Esophagus muscularis mucosa (tissue), 4 donors: Measurements from ENCODE around the gene TRAF2. TPM values are rescaled to one million over a fixed set of nuclear protein-coding genes. Genes with fewer than 3 reads are reported as not detected.

Source experiments
- DNase-seq: peaks from one replicate; pipeline ENCODE4 v3.0.0-alpha.2; 2017; ENCODE audit errors: extremely low spot score
- H3K27ac ChIP-seq, 4 donors: fragments of 200-600 bp; sonication (generic); replicated peaks in 1 of 4; 1 replicate in 3 of 4; 2 replicates in 1 of 4; pipeline ENCODE4 v1.5.1; 2016 to 2019; ENCODE audit warnings: mild to moderate bottlenecking in 1 of 4
- H3K27me3 ChIP-seq, 4 donors: fragments of 200-600 bp; sonication (generic); one replicate each; pipeline versions ENCODE4 v1.5.1 to v1.6.0; 2016 to 2019
- H3K36me3 ChIP-seq, 4 donors: fragments of 200-600 bp; sonication (generic); one replicate each; pipeline ENCODE4 v1.5.1; 2016 to 2019
- H3K4me1 ChIP-seq, 4 donors: fragments of 200-600 bp; sonication (generic); one replicate each; pipeline ENCODE4 v1.5.1; 2016 to 2019
- H3K4me3 ChIP-seq, 4 donors: fragments of 200-600 bp; sonication (generic); 1 replicate in 2 of 4; 2 replicates in 2 of 4; pipeline ENCODE4 v1.5.1; 2016 to 2019; ENCODE audit warnings: mild to moderate bottlenecking in 4 of 4, moderate library complexity in 1 of 4
- H3K9me3 ChIP-seq, 4 donors: fragments of 200-600 bp; sonication (generic); 1 replicate in 3 of 4; 2 replicates in 1 of 4; pipeline ENCODE4 v1.5.1; 2016 to 2019
- CTCF ChIP-seq, 3 experiments: fragments of 200-600 bp in 2 of 3; fragments of 450-650 bp in 1 of 3; sonication (generic) in 2 of 3; IDR thresholded peaks; one replicate each; pipeline ENCODE4 v1.5.1; 2017 to 2019; ENCODE audit warnings: antibody characterized with exemption in 3 of 3, mild to moderate bottlenecking in 2 of 3, moderate library complexity in 1 of 3
- EP300 ChIP-seq: sonication (generic); formaldehyde crosslinking; IDR thresholded peaks from one replicate; pipeline ENCODE4 v1.6.1; 2017; ENCODE audit warnings: antibody characterized with exemption
- POLR2A ChIP-seq: fragments of 450-650 bp; IDR thresholded peaks from one replicate; pipeline ENCODE4 v1.6.1; 2017; ENCODE audit warnings: antibody characterized with exemption, moderate library complexity, mild to moderate bottlenecking, low read depth
- POLR2AphosphoS5 ChIP-seq, 2 donors: sonication (generic); formaldehyde crosslinking; IDR thresholded peaks; one replicate each; pipeline ENCODE4 v1.6.1; 2017; ENCODE audit warnings: antibody characterized with exemption in 2 of 2
- WGBS: methylation state at CpG from one replicate; pipeline ENCODE4 v1.1.5; 2018; 5-methylcytosine and 5-hydroxymethylcytosine counted together
- intact Hi-C: fragments of 100-400 bp; cut with DNase I; formaldehyde crosslinking; loops from one replicate; pipeline ENCODE4 v1.15.1; 2023
- total RNA-seq, 4 donors: library from RNA; depleted of rRNA; stranded (reverse); fragments of >200 nt; gene quantifications; one replicate each; pipeline versions ENCODE4 v1.1.0 to v1.2.1, GENCODE V29; 2016

Gene TRAF2
- total RNA-seq, 4 donors from 2014 or later = 6.6 to 15.5 (median 12.4) TPM

GRCh38 chr9:136910197-136910900 is 24.0 kb downstream of the TRAF2 start:
- TF ChIP-seq EP300 = no peak
- no peak for TF ChIP-seq CTCF (IDR thresholded peaks at IDR 0.05)
- no peak for TF ChIP-seq POLR2A
- no peak for TF ChIP-seq POLR2AphosphoS5 (IDR thresholded peaks at IDR 0.05)

GRCh38 chr9:136910901-136911245 is 24.6 kb downstream of the TRAF2 start:
- H3K9me3 ChIP-seq = no peaks in the 10 kb centered on the region
- WGBS = 89% methylated on average over 12 of the region's 12 CpGs
- TF ChIP-seq POLR2AphosphoS5 (IDR thresholded peaks at IDR 0.05) = no peak
- TF ChIP-seq CTCF (IDR thresholded peaks at IDR 0.05) = no peak
- TF ChIP-seq POLR2A = no peak
- DNase-seq = no peak
- intact Hi-C loops = no loop called here
- peaks cover 8 to 87% (median 77%) of the 10 kb centered on the region in 4 donors for H3K36me3 ChIP-seq
- no peaks in the 10 kb centered on the region for H3K4me1 ChIP-seq
- H3K4me3 ChIP-seq = no peak overlapping the region
- H3K27ac ChIP-seq = no peak overlapping the region
- H3K27me3 ChIP-seq = no peaks in the 10 kb centered on the region

More at GRCh38 chr9:136910197-136910900, 24.0 kb downstream of the TRAF2 start:
- Histone ChIP-seq H3K4me3 (no peak overlapping the region), H3K27me3 (no peaks in the 10 kb centered on the region), H3K36me3 (peaks cover 8 to 86% (median 71%) of the 10 kb centered on the region in 4 donors), H3K9me3 (no peaks in the 10 kb centered on the region), H3K27ac (no peak overlapping the region), H3K4me1 (no peaks in the 10 kb centered on the region)
- intact Hi-C loops = no loop called here
- DNase-seq = no peak
- WGBS = 89% methylated on average over 12 of the region's 12 CpGs

- Histone ChIP-seq H3K9me3 (no peaks in the 10 kb centered on the region), H3K27ac (no peak overlapping the region), H3K27me3 (no peaks in the 10 kb centered on the region), H3K4me1 (no peaks in the 10 kb centered on the region), H3K36me3 (peaks cover 17 to 85% (median 78%) of the 10 kb centered on the region in 4 donors), H3K4me3 (no peak overlapping the region)
- TF ChIP-seq POLR2AphosphoS5 (IDR thresholded peaks at IDR 0.05) (no peak), EP300 (no peak), POLR2A (no peak), CTCF (IDR thresholded peaks at IDR 0.05) (no peak)
- intact Hi-C loops = no loop called here
- DNase-seq = no peak
- 94% methylated on average over 7 of the region's 17 CpGs for WGBS
Observed at GRCh38 chr9:136913701-136914438, 27.6 kb downstream of the TRAF2 start.

- Histone ChIP-seq H3K4me3 (no peak overlapping the region), H3K4me1 (no peaks in the 10 kb centered on the region), H3K27me3 (no peaks in the 10 kb centered on the region), H3K9me3 (no peaks in the 10 kb centered on the region), H3K36me3 (peaks cover 25 to 81% (median 74%) of the 10 kb centered on the region in 4 donors), H3K27ac (no peak overlapping the region)
- DNase-seq = no peak
- TF ChIP-seq CTCF (IDR thresholded peaks at IDR 0.05) (no peak), POLR2A (no peak), EP300 (no peak), POLR2AphosphoS5 (IDR thresholded peaks at IDR 0.05) (no peak)
- WGBS = 88% methylated on average over 21 of the region's 21 CpGs
- intact Hi-C loops = no loop called here
Observed at GRCh38 chr9:136915632-136916329, 29.5 kb downstream of the TRAF2 start.
